DND-41 (cell line): ENCODE data around the gene PCGF3.

ENCODE experiments used
- ATAC-seq: fragments of 200-7000 bp; cut with Tn5 transposase; 3 replicates; pipeline ENCODE4 v1.9.1; 2021; ENCODE audit warnings: low read depth; ENCODE audit not compliant: insufficient read depth
- DNase-seq: peaks from one replicate; pipeline ENCODE4 v3.0.0-alpha.2; 2020
- H2AFZ ChIP-seq: 2 replicates; pipeline ENCODE4 v1.6.0; 2012; ENCODE audit warnings: low read depth, low read length
- H3K27ac ChIP-seq: 2 replicates; pipeline ENCODE4 v1.5.1; 2012; ENCODE audit warnings: low read length, inconsistent platforms
- H3K27me3 ChIP-seq: fragments of 200-600 bp; sonication (generic); 2 replicates; pipeline ENCODE4 v1.6.0; 2012; ENCODE audit warnings: low read length, mild to moderate bottlenecking, inconsistent platforms; ENCODE audit not compliant: insufficient read depth, poor library complexity
- H3K36me3 ChIP-seq: 2 replicates; pipeline ENCODE4 v1.5.1; 2012; ENCODE audit warnings: low read length, inconsistent platforms; ENCODE audit not compliant: insufficient read depth
- H3K4me1 ChIP-seq: 2 replicates; pipeline ENCODE4 v1.5.1; 2012; ENCODE audit warnings: mild to moderate bottlenecking, low read length; ENCODE audit not compliant: insufficient read depth
- H3K4me2 ChIP-seq: 2 replicates; pipeline ENCODE4 v1.6.0; 2012; ENCODE audit warnings: mild to moderate bottlenecking, moderate library complexity, low read length, inconsistent platforms; ENCODE audit not compliant: insufficient read depth
- H3K4me3 ChIP-seq, 2 experiments: fragments of 200-600 bp in 1 of 2; shearing (Covaris generic) in 1 of 2; 2 replicates each; pipeline ENCODE4 v1.5.1; 2012 to 2016; ENCODE audit warnings: inconsistent platforms in 2 of 2, low read length in 2 of 2, mild to moderate bottlenecking in 2 of 2, low read depth in 1 of 2, moderate library complexity in 1 of 2
- H3K79me2 ChIP-seq: 2 replicates; pipeline ENCODE4 v1.6.0; 2012; ENCODE audit warnings: low read length, inconsistent platforms; ENCODE audit not compliant: insufficient read depth
- H3K9ac ChIP-seq: 2 replicates; pipeline ENCODE4 v1.6.0; 2012; ENCODE audit warnings: low read depth, mild to moderate bottlenecking, inconsistent platforms, low read length, moderate library complexity
- H3K9me3 ChIP-seq: 2 replicates; pipeline ENCODE4 v1.5.1; 2012; ENCODE audit warnings: low read length, moderate library complexity, mild to moderate bottlenecking, inconsistent platforms; ENCODE audit not compliant: insufficient read depth, severe bottlenecking
- H4K20me1 ChIP-seq: 2 replicates; pipeline ENCODE4 v1.6.0; 2012; ENCODE audit warnings: low read length; ENCODE audit not compliant: insufficient read depth
- EZH2 ChIP-seq: IDR thresholded peaks from 3 replicates; pipeline ENCODE4 v1.6.1; 2012; ENCODE audit warnings: borderline replicate concordance, low read depth, mild to moderate bottlenecking, moderate library complexity, low read length, inconsistent platforms; ENCODE audit not compliant: severe bottlenecking
- TF ChIP-seq, protein P1 (sequence below): IDR thresholded peaks from 2 replicates; pipeline ENCODE4 v1.5.1; 2012; ENCODE audit warnings: borderline replicate concordance, low read length, moderate library complexity, mild to moderate bottlenecking; ENCODE audit not compliant: poor library complexity, severe bottlenecking; ENCODE audit errors: extremely low read depth

The PCGF3 gene

DNA sequence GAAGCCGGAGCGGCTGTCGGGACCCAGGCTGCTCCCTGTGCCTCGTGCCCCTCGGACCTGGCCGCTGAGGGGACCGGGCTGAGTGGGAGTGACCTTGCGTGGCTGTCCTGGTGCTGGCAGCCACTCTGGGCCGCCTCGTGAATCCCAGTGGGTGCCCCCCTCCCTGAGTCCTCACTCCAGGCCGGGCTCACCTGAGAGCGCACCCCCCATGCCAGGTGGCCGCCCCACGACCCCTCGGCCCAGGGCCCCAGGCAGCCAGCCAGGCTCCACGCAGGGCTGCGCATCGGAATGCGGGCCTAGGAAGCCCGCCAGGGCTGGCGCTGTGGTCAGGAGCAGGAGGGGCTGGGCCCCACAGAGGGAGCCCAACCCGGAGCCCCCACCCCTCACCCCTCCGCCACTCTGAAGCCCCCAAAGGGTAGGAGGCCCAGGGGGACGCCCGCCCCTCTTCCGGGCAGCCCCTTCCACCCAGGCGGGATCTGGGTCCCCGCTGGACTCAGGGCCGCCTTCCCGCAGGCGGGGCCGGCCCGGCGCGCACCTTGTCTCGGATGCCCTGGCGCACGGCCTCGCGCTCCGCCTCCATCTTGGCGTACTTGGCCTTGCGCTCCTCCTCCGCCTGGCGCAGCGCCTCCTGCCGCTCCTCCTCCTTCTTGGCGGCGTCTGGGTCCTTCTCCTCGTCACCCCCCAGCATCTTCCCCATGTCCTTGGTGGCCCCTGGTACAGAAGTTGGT is 86.4 kb downstream of the PCGF3 start:
- DNase-seq = no peak
- no peak overlapping the region for H3K4me2 ChIP-seq

GRCh38 chr4:792626-793092 is 87.0 kb downstream of the PCGF3 start:
- Histone ChIP-seq H3K9me3 (no peaks in the 10 kb centered on the region), H3K36me3 (no peaks in the 10 kb centered on the region), H3K9ac (no peak overlapping the region), H2AFZ (no peak overlapping the region), H4K20me1 (no peaks in the 10 kb centered on the region), H3K4me1 (no peaks in the 10 kb centered on the region), H3K27ac (no peak overlapping the region), H3K4me3 (no peak overlapping the region), H3K4me2 (no peak overlapping the region), H3K79me2 (no peaks in the 10 kb centered on the region), H3K27me3 (no peaks in the 10 kb centered on the region)
- ATAC-seq (0 out of 3 replicates have a peak, but pooled peaks have one; percentile 23), DNase-seq (peak; percentile 35)
- no peak for TF ChIP-seq EZH2
- TF ChIP-seq, protein P1, sequence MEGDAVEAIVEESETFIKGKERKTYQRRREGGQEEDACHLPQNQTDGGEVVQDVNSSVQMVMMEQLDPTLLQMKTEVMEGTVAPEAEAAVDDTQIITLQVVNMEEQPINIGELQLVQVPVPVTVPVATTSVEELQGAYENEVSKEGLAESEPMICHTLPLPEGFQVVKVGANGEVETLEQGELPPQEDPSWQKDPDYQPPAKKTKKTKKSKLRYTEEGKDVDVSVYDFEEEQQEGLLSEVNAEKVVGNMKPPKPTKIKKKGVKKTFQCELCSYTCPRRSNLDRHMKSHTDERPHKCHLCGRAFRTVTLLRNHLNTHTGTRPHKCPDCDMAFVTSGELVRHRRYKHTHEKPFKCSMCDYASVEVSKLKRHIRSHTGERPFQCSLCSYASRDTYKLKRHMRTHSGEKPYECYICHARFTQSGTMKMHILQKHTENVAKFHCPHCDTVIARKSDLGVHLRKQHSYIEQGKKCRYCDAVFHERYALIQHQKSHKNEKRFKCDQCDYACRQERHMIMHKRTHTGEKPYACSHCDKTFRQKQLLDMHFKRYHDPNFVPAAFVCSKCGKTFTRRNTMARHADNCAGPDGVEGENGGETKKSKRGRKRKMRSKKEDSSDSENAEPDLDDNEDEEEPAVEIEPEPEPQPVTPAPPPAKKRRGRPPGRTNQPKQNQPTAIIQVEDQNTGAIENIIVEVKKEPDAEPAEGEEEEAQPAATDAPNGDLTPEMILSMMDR = no peak

More for the DNA sequence above, 86.4 kb downstream of the PCGF3 start:
- no peak overlapping the region for H2AFZ ChIP-seq
- no peaks in the 10 kb centered on the region for H4K20me1 ChIP-seq
- TF ChIP-seq EZH2 = no peak
- TF ChIP-seq, protein P1 = no peak
- H3K27me3 ChIP-seq = no peaks in the 10 kb centered on the region
- H3K27ac ChIP-seq = no peak overlapping the region
- no peaks in the 10 kb centered on the region for H3K4me1 ChIP-seq
- H3K4me3 ChIP-seq = no peak overlapping the region
- no peaks in the 10 kb centered on the region for H3K9me3 ChIP-seq
- H3K79me2 ChIP-seq = no peaks in the 10 kb centered on the region
- H3K36me3 ChIP-seq = no peaks in the 10 kb centered on the region
- H3K9ac ChIP-seq = no peak overlapping the region
- no peak for ATAC-seq

DNA sequence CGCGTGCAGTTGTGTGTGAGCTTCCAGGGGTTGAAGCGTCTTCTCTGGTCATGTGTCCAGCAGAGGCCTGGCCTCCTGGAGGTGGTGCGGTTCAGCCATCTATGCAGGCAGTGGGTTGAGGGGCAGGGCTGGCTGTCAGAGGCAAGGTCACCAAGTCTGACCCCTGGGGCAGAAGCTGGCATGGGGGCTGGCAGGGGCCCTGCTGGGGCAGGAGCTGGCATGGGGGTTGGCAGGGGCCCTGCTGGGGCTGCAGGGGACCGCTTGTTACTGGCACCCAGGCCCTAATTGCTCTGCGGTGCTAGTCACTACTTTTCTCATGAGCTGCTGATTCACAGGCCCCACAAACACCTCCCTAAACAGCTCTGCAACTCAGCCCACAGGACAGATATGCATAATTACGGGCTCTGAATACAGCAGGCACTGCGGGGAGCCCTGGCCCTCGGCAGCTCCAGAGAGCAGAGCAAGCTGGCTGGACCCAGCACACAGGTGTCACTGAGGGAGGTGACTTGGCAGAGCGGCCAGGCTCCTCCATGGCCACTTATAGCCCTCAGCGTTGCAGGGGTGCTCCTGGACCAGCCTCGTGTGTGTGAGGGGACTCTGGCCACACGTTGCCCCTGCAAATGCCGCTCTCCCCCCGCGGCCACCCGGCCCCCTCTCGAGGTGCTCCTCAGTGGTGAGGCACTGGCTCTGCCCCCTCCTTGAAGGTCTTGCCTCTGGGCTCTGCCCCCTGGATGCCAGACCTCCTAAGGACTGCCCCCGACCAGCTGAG is 87.6 kb downstream of the PCGF3 start:
- H3K9ac ChIP-seq = no peak overlapping the region

More for the DNA sequence above, 87.6 kb downstream of the PCGF3 start:
- no peak for DNase-seq
- H3K27me3 ChIP-seq = no peaks in the 10 kb centered on the region
- no peak for TF ChIP-seq EZH2
- TF ChIP-seq, protein P1 = no peak
- no peak for ATAC-seq
- no peaks in the 10 kb centered on the region for H4K20me1 ChIP-seq
- H2AFZ ChIP-seq = no peak overlapping the region
- H3K36me3 ChIP-seq = no peaks in the 10 kb centered on the region
- H3K4me1 ChIP-seq = no peaks in the 10 kb centered on the region
- no peaks in the 10 kb centered on the region for H3K9me3 ChIP-seq
- H3K27ac ChIP-seq = no peak overlapping the region
- no peak overlapping the region for H3K4me2 ChIP-seq
- no peaks in the 10 kb centered on the region for H3K79me2 ChIP-seq
- H3K4me3 ChIP-seq = no peak overlapping the region
